ENCODE measurements around the gene CCDC124. TPM values are rescaled to one million over a fixed set of nuclear protein-coding genes. Genes with fewer than 3 reads are reported as not detected.
"Not testable (repeated sequence)": the region's sequence is repeated elsewhere in the genome, so short reads cannot be mapped to it uniquely, and the experiment has no call there.

The CCDC124 gene
- total RNA-seq, 1 donor from 2014 or later, result 87.9 TPM

DNA sequence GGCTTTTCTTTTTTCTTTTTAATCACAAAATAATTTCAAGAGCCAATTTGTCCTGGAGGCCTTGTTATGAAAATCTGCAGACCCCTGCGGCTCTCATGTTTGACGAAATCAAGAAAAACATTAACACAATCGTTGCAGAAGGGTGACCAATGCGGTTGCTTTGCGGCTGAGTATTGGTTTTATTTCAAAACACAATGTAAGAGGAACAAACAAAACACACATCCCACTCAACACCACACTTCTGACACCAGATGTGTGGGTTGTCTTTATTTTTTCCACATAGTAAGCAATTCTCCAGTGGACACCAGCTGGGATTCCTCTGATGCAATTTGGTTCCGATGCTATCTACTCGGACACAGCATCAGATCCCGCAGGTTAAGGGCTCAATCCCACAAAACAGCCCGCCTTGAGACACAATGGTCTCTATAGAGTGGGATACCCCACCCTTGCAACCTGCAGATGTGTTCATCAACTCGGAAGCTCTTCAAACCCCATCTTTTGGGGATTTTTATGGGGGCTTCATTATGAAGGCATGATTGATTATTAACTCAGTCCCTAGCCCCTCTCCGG lies 21.9 kb upstream of the CCDC124 start:
- Mint-ChIP-seq H3K4me1 (ENCODE audit: low read depth, unreplicated experiment) (no peaks in the 10 kb centered on the region), H3K4me3 (ENCODE audit: unreplicated experiment) (no peak overlapping the region), H3K27ac (ENCODE audit: unreplicated experiment) (no peak overlapping the region), H3K36me3 (ENCODE audit: unreplicated experiment) (peaks cover 4% of the 10 kb centered on the region), H3K27me3 (ENCODE audit: unreplicated experiment) (no peaks in the 10 kb centered on the region), H3K9me3 (ENCODE audit: unreplicated experiment) (peaks cover 4% of the 10 kb centered on the region)
- TF ChIP-seq, protein P1, sequence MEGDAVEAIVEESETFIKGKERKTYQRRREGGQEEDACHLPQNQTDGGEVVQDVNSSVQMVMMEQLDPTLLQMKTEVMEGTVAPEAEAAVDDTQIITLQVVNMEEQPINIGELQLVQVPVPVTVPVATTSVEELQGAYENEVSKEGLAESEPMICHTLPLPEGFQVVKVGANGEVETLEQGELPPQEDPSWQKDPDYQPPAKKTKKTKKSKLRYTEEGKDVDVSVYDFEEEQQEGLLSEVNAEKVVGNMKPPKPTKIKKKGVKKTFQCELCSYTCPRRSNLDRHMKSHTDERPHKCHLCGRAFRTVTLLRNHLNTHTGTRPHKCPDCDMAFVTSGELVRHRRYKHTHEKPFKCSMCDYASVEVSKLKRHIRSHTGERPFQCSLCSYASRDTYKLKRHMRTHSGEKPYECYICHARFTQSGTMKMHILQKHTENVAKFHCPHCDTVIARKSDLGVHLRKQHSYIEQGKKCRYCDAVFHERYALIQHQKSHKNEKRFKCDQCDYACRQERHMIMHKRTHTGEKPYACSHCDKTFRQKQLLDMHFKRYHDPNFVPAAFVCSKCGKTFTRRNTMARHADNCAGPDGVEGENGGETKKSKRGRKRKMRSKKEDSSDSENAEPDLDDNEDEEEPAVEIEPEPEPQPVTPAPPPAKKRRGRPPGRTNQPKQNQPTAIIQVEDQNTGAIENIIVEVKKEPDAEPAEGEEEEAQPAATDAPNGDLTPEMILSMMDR (IDR thresholded peaks at IDR 0.05; ENCODE audit: partially characterized antibody, unreplicated experiment), result no peak
- DNase-seq, result no peak

DNA sequence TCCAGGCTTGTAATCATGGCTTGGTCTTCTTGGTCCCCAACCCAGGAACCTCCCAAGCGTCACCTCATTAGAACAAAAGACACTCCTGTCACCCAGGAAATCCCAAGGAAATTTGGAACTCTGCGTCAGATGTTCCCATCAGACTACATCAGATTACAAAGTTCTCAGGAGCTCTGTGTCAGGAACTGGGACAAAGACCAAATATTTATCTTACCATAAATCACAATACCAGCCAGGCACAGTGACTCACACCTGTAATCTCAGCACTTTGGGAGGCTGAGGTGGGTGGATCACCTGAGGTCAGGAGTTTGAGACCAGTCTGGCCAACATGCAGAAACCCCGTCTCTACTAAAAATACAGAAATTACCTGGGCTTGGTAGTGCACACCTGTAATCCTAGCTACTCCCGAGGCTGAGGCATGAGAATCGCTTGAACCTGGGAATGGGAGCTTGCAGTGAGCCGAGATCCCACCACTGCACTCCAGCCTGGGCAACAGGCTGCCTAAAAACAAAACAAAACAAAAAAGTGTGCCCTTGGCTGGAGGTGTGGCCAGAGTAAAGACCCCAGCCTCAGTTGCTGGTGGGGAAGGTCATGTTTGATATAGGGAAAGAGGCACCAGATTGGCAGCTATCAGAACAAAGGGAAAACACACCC lies 16.7 kb upstream of the CCDC124 start:
- H3K4me1 Mint-ChIP-seq (ENCODE audit: low read depth, unreplicated experiment), result no peaks in the 10 kb centered on the region

DNA sequence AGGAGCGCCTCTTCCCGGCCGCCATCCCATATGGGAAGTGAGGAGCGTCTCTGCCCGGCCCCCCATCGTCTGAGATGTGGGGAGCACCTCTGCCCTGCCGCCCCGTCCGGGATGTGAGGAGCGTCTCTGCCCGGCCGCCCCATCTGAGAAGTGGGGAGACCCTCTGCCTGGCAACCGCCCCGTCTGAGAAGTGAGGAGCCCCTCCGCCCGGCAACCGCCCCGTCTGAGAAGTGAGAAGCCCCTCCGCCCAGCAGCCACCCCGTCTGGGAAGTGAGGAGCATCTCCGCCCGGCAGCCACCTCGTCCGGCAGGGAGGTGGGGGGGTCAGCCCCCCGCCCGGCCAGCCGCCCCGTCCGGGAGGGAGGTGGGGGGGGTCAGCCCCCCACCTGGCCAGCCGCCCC lies 14.7 kb upstream of the CCDC124 start:
- not testable (repeated sequence) for H3K4me1 Mint-ChIP-seq (ENCODE audit: low read depth, unreplicated experiment); H3K4me3 Mint-ChIP-seq (ENCODE audit: unreplicated experiment); DNase-seq; H3K9me3 Mint-ChIP-seq (ENCODE audit: unreplicated experiment); H3K36me3 Mint-ChIP-seq (ENCODE audit: unreplicated experiment); H3K27me3 Mint-ChIP-seq (ENCODE audit: unreplicated experiment); H3K27ac Mint-ChIP-seq (ENCODE audit: unreplicated experiment)

More for the DNA sequence above, 16.7 kb upstream of the CCDC124 start:
- Mint-ChIP-seq H3K36me3 (ENCODE audit: unreplicated experiment) (no peaks in the 10 kb centered on the region), H3K27ac (ENCODE audit: unreplicated experiment) (no peak overlapping the region), H3K4me3 (ENCODE audit: unreplicated experiment) (no peak overlapping the region), H3K27me3 (ENCODE audit: unreplicated experiment) (no peaks in the 10 kb centered on the region), H3K9me3 (ENCODE audit: unreplicated experiment) (peaks cover 9% of the 10 kb centered on the region)
- TF ChIP-seq, protein P1 (IDR thresholded peaks at IDR 0.05; ENCODE audit: partially characterized antibody, unreplicated experiment), result no peak
- DNase-seq, result no peak

DNA sequence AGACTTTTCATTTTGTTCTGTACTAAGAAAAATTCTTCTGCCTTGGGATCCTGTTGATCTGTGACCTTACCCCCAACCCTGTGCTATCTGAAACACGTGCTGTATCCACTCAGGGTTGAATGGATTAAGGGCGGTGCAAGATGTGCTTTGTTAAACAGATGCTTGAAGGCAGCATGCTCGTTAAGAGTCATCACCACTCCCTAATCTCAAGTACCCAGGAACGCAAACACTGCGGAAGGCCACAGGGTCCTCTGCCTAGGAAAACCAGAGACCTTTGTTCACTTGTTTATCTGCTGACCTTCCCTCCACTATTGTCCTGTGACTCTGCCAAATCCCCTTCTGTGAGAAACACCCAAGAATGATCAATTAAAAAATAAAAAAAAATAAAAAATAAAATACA lies 13.7 kb upstream of the CCDC124 start:
- H3K4me1 Mint-ChIP-seq (ENCODE audit: low read depth, unreplicated experiment); H3K27me3 Mint-ChIP-seq (ENCODE audit: unreplicated experiment); H3K27ac Mint-ChIP-seq (ENCODE audit: unreplicated experiment); H3K9me3 Mint-ChIP-seq (ENCODE audit: unreplicated experiment); H3K36me3 Mint-ChIP-seq (ENCODE audit: unreplicated experiment); H3K4me3 Mint-ChIP-seq (ENCODE audit: unreplicated experiment); DNase-seq: not testable (repeated sequence)

DNA sequence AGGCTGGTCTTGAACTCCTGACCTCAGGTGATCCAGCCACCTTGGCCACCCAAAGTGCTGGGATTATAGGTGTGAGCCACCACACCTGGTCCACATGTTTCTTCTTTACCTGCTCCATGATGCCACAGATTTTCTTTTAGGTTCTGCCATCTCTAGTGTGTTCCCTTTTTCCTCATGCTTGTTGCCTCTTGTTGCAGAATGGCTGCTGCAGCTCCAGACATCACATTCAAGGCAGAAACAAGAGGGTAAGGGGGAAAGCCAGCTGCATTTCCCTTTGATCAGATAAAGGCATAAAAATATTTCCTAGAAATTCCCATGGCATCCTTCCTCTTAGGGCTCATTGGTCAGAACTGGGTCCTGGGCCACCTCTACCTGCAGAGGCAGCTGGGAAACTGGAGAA lies 12.3 kb upstream of the CCDC124 start:
- no peak for DNase-seq
- Mint-ChIP-seq H3K4me1 (ENCODE audit: low read depth, unreplicated experiment) (no peaks in the 10 kb centered on the region), H3K9me3 (ENCODE audit: unreplicated experiment) (peaks cover 9% of the 10 kb centered on the region), H3K27me3 (ENCODE audit: unreplicated experiment) (no peaks in the 10 kb centered on the region), H3K4me3 (ENCODE audit: unreplicated experiment) (no peak overlapping the region), H3K36me3 (ENCODE audit: unreplicated experiment) (no peaks in the 10 kb centered on the region), H3K27ac (ENCODE audit: unreplicated experiment) (no peak overlapping the region)
- TF ChIP-seq, protein P1 (IDR thresholded peaks at IDR 0.05; ENCODE audit: partially characterized antibody, unreplicated experiment), result no peak

DNA sequence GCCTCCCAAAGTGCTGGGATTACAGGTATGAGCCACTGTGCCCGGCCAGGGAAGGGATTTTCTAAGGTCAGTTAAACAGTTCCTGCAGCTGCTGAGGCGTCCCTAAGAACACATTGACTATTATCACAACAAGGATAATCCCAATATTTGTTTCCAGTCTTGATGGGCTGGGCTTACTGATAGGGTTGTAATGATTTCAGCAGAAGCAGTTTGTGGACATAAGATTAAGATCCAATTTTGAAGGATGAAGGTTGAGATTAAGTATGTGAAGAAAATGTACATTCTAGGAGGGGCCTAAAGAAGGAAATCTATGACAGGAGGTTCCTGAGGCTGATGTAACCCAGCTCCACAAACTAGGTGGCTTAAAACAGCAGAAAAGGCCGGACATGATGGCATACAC lies 10.7 kb upstream of the CCDC124 start:
- no peak for DNase-seq
- no peaks in the 10 kb centered on the region for H3K4me1 Mint-ChIP-seq (ENCODE audit: low read depth, unreplicated experiment)
- H3K4me3 Mint-ChIP-seq (ENCODE audit: unreplicated experiment), result no peak overlapping the region
- peaks cover 6% of the 10 kb centered on the region for H3K9me3 Mint-ChIP-seq (ENCODE audit: unreplicated experiment)
- H3K27ac Mint-ChIP-seq (ENCODE audit: unreplicated experiment), result no peak overlapping the region
- peaks cover 3% of the 10 kb centered on the region for H3K27me3 Mint-ChIP-seq (ENCODE audit: unreplicated experiment)
- TF ChIP-seq, protein P1 (IDR thresholded peaks at IDR 0.05; ENCODE audit: partially characterized antibody, unreplicated experiment), result no peak
- H3K36me3 Mint-ChIP-seq (ENCODE audit: unreplicated experiment), result no peaks in the 10 kb centered on the region

Measured in glutamatergic neuron (in vitro differentiated cells).